Ovary (tissue), 9 donors: ENCODE data around the gene SBK2. TPM values are rescaled to one million over a fixed set of nuclear protein-coding genes. Genes with fewer than 3 reads are reported as not detected.
A peak's percentile ranks its signal among the peaks of the same experiment; 100 is the strongest.

ENCODE experiments used
- DNase-seq, 5 donors: peaks; one replicate each; pipeline ENCODE4 v3.0.0-alpha.2; 2019 to 2020
- H3K27ac ChIP-seq, 2 donors: fragments of 200-600 bp; one replicate each; pipeline versions ENCODE4 v1.5.1 to v1.8.0; 2019 to 2022
- H3K27me3 ChIP-seq: fragments of 200-600 bp; one replicate; pipeline ENCODE4 v1.8.0; 2022
- H3K36me3 ChIP-seq: fragments of 200-600 bp; sonication (generic); one replicate; pipeline ENCODE4 v1.5.1; 2019
- H3K4me1 ChIP-seq: one replicate; pipeline ENCODE4 v1.8.1; 2013; ENCODE audit warnings: mild to moderate bottlenecking, moderate library complexity; ENCODE audit not compliant: insufficient read depth
- H3K4me3 ChIP-seq: fragments of 200-600 bp; sonication (generic); one replicate; pipeline ENCODE4 v1.5.1; 2017
- H3K9me3 ChIP-seq, 2 donors: fragments of 200-600 bp in 1 of 2; sonication (generic) in 1 of 2; one replicate each; pipeline versions ENCODE4 v1.5.1 to v1.8.1; 2013 to 2019; ENCODE audit warnings: mild to moderate bottlenecking in 1 of 2, moderate library complexity in 1 of 2
- CTCF ChIP-seq, 3 donors: fragments of 450-650 bp in 2 of 3; fragments of 200-600 bp in 1 of 3; IDR thresholded peaks; one replicate each; pipeline versions ENCODE4 v1.5.1 to v1.8.0; 2016 to 2022; ENCODE audit warnings: antibody characterized with exemption in 3 of 3, mild to moderate bottlenecking in 1 of 3
- EP300 ChIP-seq: sonication (generic); formaldehyde crosslinking; IDR thresholded peaks from one replicate; pipeline ENCODE4 v1.6.1; 2017; ENCODE audit warnings: antibody characterized with exemption
- POLR2A ChIP-seq: fragments of 450-650 bp; IDR thresholded peaks from one replicate; pipeline ENCODE4 v1.6.1; 2017; ENCODE audit warnings: antibody characterized with exemption, mild to moderate bottlenecking, moderate library complexity
- WGBS, 3 donors: extraction: QIAGEN DNeasy Blood & Tissue Kit in 1 of 3; methylation state at CpG; one replicate each; pipeline versions ENCODE4 v1.1.5 to v1.1.7; 2013 to 2017; 5-methylcytosine and 5-hydroxymethylcytosine counted together
- intact Hi-C, 4 donors: fragments of 100-400 bp; cut with DNase I; formaldehyde crosslinking; loops; one replicate each; pipeline versions ENCODE4 v1.11.0 to v1.15.1; 2022 to 2023
- polyA plus RNA-seq, 2 donors: library from polyadenylated mRNA; stranded (reverse); fragments of 200-250 nt in 1 of 2; fragments of 350-450 nt in 1 of 2; fragmentation: Illumina TruSeq in 1 of 2; extraction: RNeasy Lipid Tissue Mini Kit (QIAGEN cat#74804) in 1 of 2; gene quantifications; one replicate each; pipeline ENCODE4 v1.2.3, GENCODE V29; 2013 to 2014
- total RNA-seq, 7 donors: library from RNA; depleted of rRNA in 2 of 7; stranded (reverse); fragments of >200 nt in 2 of 7; fragmentation: NEBNext Ultra II Directional in 3 of 7; extraction: Animal tissue kit (Norgen Biotek cat#: 25700) in 3 of 7; gene quantifications; one replicate each; pipeline versions ENCODE4 v1.1.0 to v1.2.4, GENCODE V29; 2016 to 2023
- donor health status: DM: no; HTN: no; CAD: no; lungs with moderate emphysema.
- donor health status: DM: no; HTN: no; CAD: no.
- donor health status: Bipolar disorder and iron deficiency.
- donor health status: DM: yes; HTN: yes; CAD: no.
- donor health status: DM: no; HTN: no; CAD: no.
- donor health status: DM: yes; HTN: yes; CAD: no.

SBK2 gene
- total and polyA plus RNA-seq, 9 donors = 0.20 to 1.0 TPM; not detected in 7

DNA sequence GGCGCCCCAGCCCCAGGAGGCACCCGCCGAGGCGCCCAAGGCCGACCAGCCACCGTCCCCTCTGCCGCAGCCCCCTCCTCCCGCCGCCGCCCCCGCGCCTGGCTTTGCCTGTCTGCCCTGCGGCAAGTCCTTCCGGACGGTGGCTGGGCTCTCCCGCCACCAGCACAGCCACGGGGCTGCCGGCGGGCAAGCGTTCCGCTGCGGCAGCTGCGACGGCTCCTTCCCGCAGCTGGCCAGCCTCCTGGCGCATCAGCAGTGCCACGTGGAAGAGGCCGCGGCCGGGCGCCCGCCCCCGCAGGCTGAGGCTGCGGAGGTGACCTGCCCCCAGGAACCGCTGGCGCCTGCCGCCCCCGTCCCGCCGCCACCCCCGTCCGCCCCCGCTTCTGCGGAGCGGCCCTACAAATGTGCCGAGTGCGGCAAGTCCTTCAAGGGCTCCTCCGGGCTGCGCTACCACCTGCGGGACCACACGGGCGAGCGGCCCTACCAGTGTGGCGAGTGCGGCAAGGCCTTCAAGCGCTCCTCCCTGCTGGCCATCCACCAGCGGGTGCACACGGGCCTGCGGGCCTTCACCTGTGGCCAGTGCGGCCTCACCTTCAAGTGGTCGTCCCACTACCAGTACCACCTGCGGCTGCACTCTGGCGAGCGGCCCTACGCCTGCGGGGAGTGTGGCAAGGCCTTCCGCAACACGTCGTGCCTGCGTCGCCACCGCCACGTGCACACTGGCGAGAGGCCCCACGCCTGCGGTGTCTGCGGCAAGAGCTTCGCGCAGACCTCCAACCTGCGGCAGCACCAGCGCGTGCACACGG, 54.6 kb downstream of the SBK2 start:
- Histone ChIP-seq H3K27me3 (no peaks in the 10 kb centered on the region), H3K36me3 (no peaks in the 10 kb centered on the region), H3K9me3 (no peaks in the 10 kb centered on the region), H3K27ac (no peak overlapping the region), H3K4me3 (no peak overlapping the region), H3K4me1 (peaks cover 23% of the 10 kb centered on the region)
- TF ChIP-seq CTCF (IDR thresholded peaks at IDR 0.05) = no peak
- TF ChIP-seq EP300 = no peak
- no peak for TF ChIP-seq POLR2A
- intact Hi-C loops = no loop called here
- DNase-seq = peak in 3 of 5 donors; percentile 48 to 51 (median 50)
- WGBS, 3 donors = 63 to 77% (median 64%) methylated on average over 73 to 83 of the region's 83 CpGs

- Histone ChIP-seq H3K9me3 (no peaks in the 10 kb centered on the region), H3K27ac (no peak overlapping the region), H3K4me1 (peaks cover 18% of the 10 kb centered on the region), H3K27me3 (no peaks in the 10 kb centered on the region), H3K36me3 (no peaks in the 10 kb centered on the region), H3K4me3 (no peak overlapping the region)
- 48 to 77% (median 51%) methylated on average over 5 to 40 of the region's 40 CpGs for WGBS, 3 donors
- DNase-seq = no peak
- TF ChIP-seq CTCF (IDR thresholded peaks at IDR 0.05) = no peak
- TF ChIP-seq POLR2A = no peak
- TF ChIP-seq EP300 = no peak
- intact Hi-C loops = no loop called here
Measured at GRCh38 chr19:55481794-55482155, 55.2 kb downstream of the SBK2 start.

DNA sequence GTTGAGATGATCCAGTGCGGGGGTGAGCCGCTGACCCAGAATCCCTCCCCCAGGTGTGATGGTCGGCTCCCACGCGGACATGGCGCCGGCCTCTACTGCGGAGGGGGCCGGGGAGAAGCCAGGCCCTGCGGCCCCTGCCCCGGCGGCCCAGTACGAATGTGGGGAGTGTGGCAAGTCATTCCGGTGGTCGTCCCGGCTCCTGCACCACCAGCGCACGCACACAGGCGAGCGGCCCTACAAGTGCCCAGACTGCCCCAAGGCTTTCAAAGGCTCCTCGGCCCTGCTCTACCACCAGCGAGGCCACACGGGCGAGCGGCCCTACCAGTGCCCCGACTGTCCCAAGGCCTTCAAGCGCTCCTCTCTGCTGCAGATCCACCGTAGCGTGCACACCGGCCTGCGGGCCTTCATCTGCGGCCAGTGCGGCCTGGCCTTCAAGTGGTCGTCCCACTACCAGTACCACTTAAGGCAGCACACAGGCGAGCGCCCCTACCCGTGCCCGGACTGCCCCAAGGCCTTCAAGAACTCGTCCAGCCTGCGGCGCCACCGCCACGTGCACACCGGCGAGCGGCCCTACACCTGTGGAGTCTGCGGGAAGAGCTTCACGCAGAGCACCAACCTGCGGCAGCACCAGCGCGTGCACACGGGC, 55.7 kb downstream of the SBK2 start:
- WGBS, 3 donors = 90 to 94% (median 91%) methylated on average over 38 to 52 of the region's 52 CpGs
- no peaks in the 10 kb centered on the region for H3K9me3 ChIP-seq
- H3K27me3 ChIP-seq = no peaks in the 10 kb centered on the region
- H3K4me1 ChIP-seq = peaks cover 13% of the 10 kb centered on the region
- peak in 2 of 5 donors; percentile 39 to 42 for DNase-seq
- H3K27ac ChIP-seq = no peak overlapping the region
- no peak overlapping the region for H3K4me3 ChIP-seq
- TF ChIP-seq EP300 (no peak), POLR2A (no peak)
- intact Hi-C loops = no loop called here
- no peaks in the 10 kb centered on the region for H3K36me3 ChIP-seq

DNA sequence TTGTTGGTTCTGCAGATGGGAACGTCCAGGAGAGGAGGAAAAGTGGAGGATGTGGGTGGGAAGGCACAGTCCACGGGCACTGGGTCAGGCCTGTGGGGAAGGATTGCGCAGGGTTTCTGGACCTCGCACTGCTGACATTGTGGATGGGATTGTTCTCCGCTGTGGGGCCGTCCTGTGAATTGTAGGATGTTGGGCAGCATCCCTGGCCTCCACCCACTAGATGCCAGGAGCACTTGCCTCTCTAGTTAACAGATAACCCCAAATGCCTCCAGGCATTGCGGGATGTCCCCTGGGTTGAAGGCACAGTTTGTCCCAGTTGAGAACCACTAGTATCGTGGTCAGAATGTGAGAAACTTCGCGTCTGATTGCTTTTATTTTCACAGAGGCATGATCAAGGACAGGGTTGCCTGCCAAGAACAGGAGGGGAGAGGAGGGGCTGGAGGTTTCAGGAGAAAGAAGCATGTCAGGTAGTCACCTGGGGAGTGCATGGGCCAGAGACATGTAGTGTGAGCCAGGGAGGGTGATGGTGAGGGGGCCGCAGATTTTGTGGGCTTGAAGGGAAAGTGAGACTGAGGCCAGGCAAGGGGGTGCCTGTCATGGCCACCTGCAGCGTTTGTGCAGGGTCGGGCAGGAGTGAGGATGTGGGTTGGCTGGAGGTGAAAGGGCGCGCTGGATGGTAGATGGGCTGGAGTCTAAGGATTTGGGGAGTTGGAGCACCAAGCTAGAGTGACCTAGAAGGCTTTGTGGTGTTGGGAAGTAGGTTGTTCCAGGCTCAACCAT, 57.3 kb downstream of the SBK2 start:
- TF ChIP-seq POLR2A = no peak
- no peak for TF ChIP-seq EP300
- no peak for TF ChIP-seq CTCF (IDR thresholded peaks at IDR 0.05)
- DNase-seq = no peak
- Histone ChIP-seq H3K27me3 (no peaks in the 10 kb centered on the region), H3K4me1 (peaks cover 10% of the 10 kb centered on the region), H3K9me3 (no peaks in the 10 kb centered on the region), H3K36me3 (no peaks in the 10 kb centered on the region), H3K4me3 (no peak overlapping the region), H3K27ac (no peak overlapping the region)
- WGBS, 3 donors = 48 to 68% (median 48%) methylated on average over 15 of the region's 15 CpGs
- intact Hi-C loops = no loop called here
